H1 (cell line): ENCODE data around the gene RER1.

ENCODE experiments used
- CHD2 ChIP-seq: IDR thresholded peaks from 2 replicates; pipeline ENCODE4 v1.6.1; 2012; ENCODE audit warnings: low read length, improper control_type of control experiment
- POLR2A ChIP-seq, 2 experiments: IDR thresholded peaks; 1 replicate in 1 of 2; 2 replicates in 1 of 2; pipeline ENCODE4 v1.6.1; 2011; ENCODE audit warnings: low read depth in 2 of 2, low read length in 2 of 2, mild to moderate bottlenecking in 2 of 2; ENCODE audit errors: control extremely low read depth in 1 of 2
- RAD21 ChIP-seq, 2 experiments: IDR thresholded peaks in 1 of 2; conservative IDR thresholded peaks in 1 of 2; 2 replicates each; pipeline ENCODE4 v1.6.1; 2011; ENCODE audit warnings: low read depth in 2 of 2, low read length in 2 of 2, improper control_type of control experiment in 1 of 2, inconsistent platforms in 1 of 2, mild to moderate bottlenecking in 1 of 2, moderate library complexity in 1 of 2
- TF ChIP-seq, protein P1 (sequence below), 3 experiments: IDR thresholded peaks; 1 replicate in 2 of 3; 2 replicates in 1 of 3; pipeline versions ENCODE4 v1.5.1 to v1.6.1; 2011; ENCODE audit warnings: low read length in 3 of 3, mild to moderate bottlenecking in 3 of 3, inconsistent platforms in 2 of 3, low read depth in 1 of 3, moderate library complexity in 1 of 3; ENCODE audit not compliant: insufficient read depth in 1 of 3; ENCODE audit errors: control extremely low read depth in 1 of 3

DNA sequence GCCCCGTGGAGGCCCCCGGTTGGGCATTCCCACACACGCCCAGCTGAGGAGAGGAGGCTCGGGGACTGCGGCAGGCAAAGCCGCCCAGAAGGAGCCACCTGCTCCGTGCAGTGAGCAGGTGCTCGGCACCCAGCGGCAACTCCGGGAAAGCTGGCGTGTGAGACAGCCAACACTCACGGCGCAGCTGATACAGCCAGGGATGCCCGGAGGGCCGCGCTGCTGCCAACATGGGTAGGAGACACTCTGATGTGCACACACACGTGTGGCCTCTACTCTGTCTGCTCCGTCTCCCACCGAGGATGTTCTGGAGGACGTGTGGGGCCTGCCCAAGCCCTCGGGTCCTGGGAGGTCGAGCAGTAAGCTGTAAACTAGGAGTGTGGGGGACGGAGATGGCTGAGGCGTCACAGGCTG is 13.2 kb upstream of the RER1 start:
- TF ChIP-seq RAD21 (IDR thresholded peaks at IDR 0.05 in 1 of 2, conservative IDR thresholded peaks at IDR 0.05 in 1 of 2; ENCODE audit: low read depth in 2 of 2, low read length in 2 of 2) (no peak), POLR2A (IDR thresholded peaks at IDR 0.05; ENCODE audit: control extremely low read depth in 1 of 2, low read depth in 2 of 2, low read length in 2 of 2) (no peak), CHD2 (no peak)
- TF ChIP-seq, protein P1, sequence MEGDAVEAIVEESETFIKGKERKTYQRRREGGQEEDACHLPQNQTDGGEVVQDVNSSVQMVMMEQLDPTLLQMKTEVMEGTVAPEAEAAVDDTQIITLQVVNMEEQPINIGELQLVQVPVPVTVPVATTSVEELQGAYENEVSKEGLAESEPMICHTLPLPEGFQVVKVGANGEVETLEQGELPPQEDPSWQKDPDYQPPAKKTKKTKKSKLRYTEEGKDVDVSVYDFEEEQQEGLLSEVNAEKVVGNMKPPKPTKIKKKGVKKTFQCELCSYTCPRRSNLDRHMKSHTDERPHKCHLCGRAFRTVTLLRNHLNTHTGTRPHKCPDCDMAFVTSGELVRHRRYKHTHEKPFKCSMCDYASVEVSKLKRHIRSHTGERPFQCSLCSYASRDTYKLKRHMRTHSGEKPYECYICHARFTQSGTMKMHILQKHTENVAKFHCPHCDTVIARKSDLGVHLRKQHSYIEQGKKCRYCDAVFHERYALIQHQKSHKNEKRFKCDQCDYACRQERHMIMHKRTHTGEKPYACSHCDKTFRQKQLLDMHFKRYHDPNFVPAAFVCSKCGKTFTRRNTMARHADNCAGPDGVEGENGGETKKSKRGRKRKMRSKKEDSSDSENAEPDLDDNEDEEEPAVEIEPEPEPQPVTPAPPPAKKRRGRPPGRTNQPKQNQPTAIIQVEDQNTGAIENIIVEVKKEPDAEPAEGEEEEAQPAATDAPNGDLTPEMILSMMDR (IDR thresholded peaks at IDR 0.05; ENCODE audit: control extremely low read depth in 1 of 3, insufficient read depth in 1 of 3, low read depth in 1 of 3, low read length in 3 of 3) = no peak
